ENCODE data around the gene TMCO2.

Gene TMCO2

DNA sequence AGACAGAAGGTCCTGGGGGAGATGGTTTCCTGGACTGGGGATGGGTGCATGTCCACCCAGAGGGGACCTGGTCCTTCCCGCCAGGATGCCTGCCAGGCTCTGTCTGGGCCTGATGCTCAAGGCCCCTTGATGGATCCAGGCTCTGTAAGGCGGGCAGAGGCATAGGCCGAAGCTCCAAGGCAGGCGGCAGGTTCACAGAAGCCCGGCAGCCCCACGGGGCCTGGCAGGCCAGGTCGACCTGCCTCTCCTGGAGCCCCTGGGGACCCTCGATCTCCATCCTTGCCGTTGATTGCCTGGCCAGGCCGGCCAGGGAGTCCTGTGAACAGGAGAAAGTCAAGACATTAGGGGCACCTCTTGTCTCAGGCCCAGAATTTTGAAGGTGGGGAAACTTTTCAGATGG, 53.3 kb downstream of the TMCO2 start:
- Histone ChIP-seq H3K4me3 (ENCODE audit: insufficient read depth, low read length, poor library complexity, severe bottlenecking) (no peak overlapping the region), H4K20me1 (ENCODE audit: low read depth, low read length) (no peaks in the 10 kb centered on the region), H3K4me2 (ENCODE audit: low read depth, low read length, poor library complexity, severe bottlenecking) (no peak overlapping the region), H3K9me3 (ENCODE audit: insufficient read depth, low read length) (no peaks in the 10 kb centered on the region), H3F3A (ENCODE audit: insufficient read depth) (no peaks in the 10 kb centered on the region), H3K27ac (ENCODE audit: low read depth, low read length) (no peak overlapping the region), H3K36me3 (ENCODE audit: low read length) (no peaks in the 10 kb centered on the region), H3K27me3 (ENCODE audit: low read length) (no peaks in the 10 kb centered on the region), H3K79me2 (ENCODE audit: insufficient read depth, low read length) (no peaks in the 10 kb centered on the region), H3K9me2 (replicated peaks; ENCODE audit: insufficient read depth, low read length) (no peaks in the 10 kb centered on the region), H2AFZ (ENCODE audit: low read depth, low read length, severe bottlenecking) (no peak overlapping the region), H3K9ac (ENCODE audit: low read length) (no peak overlapping the region)
- TF ChIP-seq EZH2phosphoT487 (conservative IDR thresholded peaks at IDR 0.05; ENCODE audit: low read length) = no peak
- TF ChIP-seq, protein P1, sequence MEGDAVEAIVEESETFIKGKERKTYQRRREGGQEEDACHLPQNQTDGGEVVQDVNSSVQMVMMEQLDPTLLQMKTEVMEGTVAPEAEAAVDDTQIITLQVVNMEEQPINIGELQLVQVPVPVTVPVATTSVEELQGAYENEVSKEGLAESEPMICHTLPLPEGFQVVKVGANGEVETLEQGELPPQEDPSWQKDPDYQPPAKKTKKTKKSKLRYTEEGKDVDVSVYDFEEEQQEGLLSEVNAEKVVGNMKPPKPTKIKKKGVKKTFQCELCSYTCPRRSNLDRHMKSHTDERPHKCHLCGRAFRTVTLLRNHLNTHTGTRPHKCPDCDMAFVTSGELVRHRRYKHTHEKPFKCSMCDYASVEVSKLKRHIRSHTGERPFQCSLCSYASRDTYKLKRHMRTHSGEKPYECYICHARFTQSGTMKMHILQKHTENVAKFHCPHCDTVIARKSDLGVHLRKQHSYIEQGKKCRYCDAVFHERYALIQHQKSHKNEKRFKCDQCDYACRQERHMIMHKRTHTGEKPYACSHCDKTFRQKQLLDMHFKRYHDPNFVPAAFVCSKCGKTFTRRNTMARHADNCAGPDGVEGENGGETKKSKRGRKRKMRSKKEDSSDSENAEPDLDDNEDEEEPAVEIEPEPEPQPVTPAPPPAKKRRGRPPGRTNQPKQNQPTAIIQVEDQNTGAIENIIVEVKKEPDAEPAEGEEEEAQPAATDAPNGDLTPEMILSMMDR (IDR thresholded peaks at IDR 0.05; ENCODE audit: insufficient read depth, low read length, poor library complexity, severe bottlenecking) = no peak
